Transverse colon (tissue), 4 donors: ENCODE data around the gene GAS7. TPM values are rescaled to one million over a fixed set of nuclear protein-coding genes. Genes with fewer than 3 reads are reported as not detected.

Experiments used
- DNase-seq: peaks from one replicate; pipeline ENCODE4 v3.0.0-alpha.2; 2019
- H3K27ac ChIP-seq, 4 donors: fragments of 200-600 bp; sonication (generic); 2 replicates each; pipeline ENCODE4 v1.5.1; 2016 to 2018; ENCODE audit warnings: inconsistent platforms in 4 of 4
- H3K27me3 ChIP-seq: fragments of 200-600 bp; sonication (generic); 2 replicates; pipeline ENCODE4 v1.5.1; 2017; ENCODE audit warnings: inconsistent platforms
- H3K36me3 ChIP-seq, 4 donors: fragments of 200-600 bp; sonication (generic); 2 replicates each; pipeline ENCODE4 v1.5.1; 2017 to 2019; ENCODE audit warnings: inconsistent platforms in 4 of 4
- H3K4me1 ChIP-seq, 4 donors: fragments of 200-600 bp; sonication (generic); 2 replicates each; pipeline ENCODE4 v1.5.1; 2017 to 2020; ENCODE audit warnings: inconsistent platforms in 4 of 4
- H3K4me3 ChIP-seq, 4 donors: fragments of 200-600 bp; sonication (generic); 1 replicate in 1 of 4; 2 replicates in 3 of 4; pipeline versions ENCODE4 v1.5.1 to v1.6.1; 2017 to 2019; ENCODE audit warnings: inconsistent platforms in 4 of 4
- H3K9me3 ChIP-seq, 2 donors: fragments of 200-600 bp; sonication (generic); 2 replicates each; pipeline ENCODE4 v1.5.1; 2017 to 2019; ENCODE audit warnings: inconsistent platforms in 2 of 2
- EP300 ChIP-seq: sonication (generic); formaldehyde crosslinking; IDR thresholded peaks from one replicate; pipeline ENCODE4 v1.6.1; 2017; ENCODE audit warnings: antibody characterized with exemption, low read depth
- POLR2A ChIP-seq: fragments of 450-650 bp; IDR thresholded peaks from one replicate; pipeline ENCODE4 v1.6.1; 2016; ENCODE audit warnings: antibody characterized with exemption, mild to moderate bottlenecking, moderate library complexity
- POLR2AphosphoS5 ChIP-seq, 3 donors: sonication (generic); formaldehyde crosslinking; IDR thresholded peaks; one replicate each; pipeline ENCODE4 v1.6.1; 2016; ENCODE audit warnings: antibody characterized with exemption in 3 of 3
- WGBS, 2 donors: methylation state at CpG; one replicate each; pipeline ENCODE4 v1.1.5; 2018; ENCODE audit warnings: low coverage in 1 of 2; 5-methylcytosine and 5-hydroxymethylcytosine counted together
- in situ Hi-C, 4 donors: fragments of 200-750 bp; cut with MboI; loops; one replicate each; pipeline versions ENCODE4 v1.15.0 to v1.15.1; 2017; ENCODE audit warnings: low sequenced_read_pairs in 3 of 4, low pct_ligation_motif_present in 1 of 4, low pct_unique_long_range_greater_than_20kb in 1 of 4
- intact Hi-C: fragments of 100-400 bp; cut with DNase I; formaldehyde crosslinking; loops from one replicate; pipeline ENCODE4 v1.15.1; 2023; ENCODE audit warnings: low total_unique reads
- total RNA-seq, 4 donors: library from RNA; depleted of rRNA; stranded (reverse); fragments of >200 nt; gene quantifications; one replicate each; pipeline ENCODE4 v1.1.0, GENCODE V29; 2016
- TF ChIP-seq, protein P1 (sequence below), 5 experiments: fragments of 200-600 bp in 3 of 5; fragments of 450-650 bp in 2 of 5; sonication (generic) in 3 of 5; IDR thresholded peaks; 1 replicate in 2 of 5; 2 replicates in 3 of 5; pipeline ENCODE4 v1.5.1; 2016 to 2017; ENCODE audit warnings: antibody characterized with exemption in 5 of 5, inconsistent platforms in 3 of 5, mild to moderate bottlenecking in 2 of 5, moderate library complexity in 1 of 5

GAS7 gene
- total RNA-seq, 4 donors from 2014 or later: 9.2 to 59.1 (median 15.2) TPM

DNA sequence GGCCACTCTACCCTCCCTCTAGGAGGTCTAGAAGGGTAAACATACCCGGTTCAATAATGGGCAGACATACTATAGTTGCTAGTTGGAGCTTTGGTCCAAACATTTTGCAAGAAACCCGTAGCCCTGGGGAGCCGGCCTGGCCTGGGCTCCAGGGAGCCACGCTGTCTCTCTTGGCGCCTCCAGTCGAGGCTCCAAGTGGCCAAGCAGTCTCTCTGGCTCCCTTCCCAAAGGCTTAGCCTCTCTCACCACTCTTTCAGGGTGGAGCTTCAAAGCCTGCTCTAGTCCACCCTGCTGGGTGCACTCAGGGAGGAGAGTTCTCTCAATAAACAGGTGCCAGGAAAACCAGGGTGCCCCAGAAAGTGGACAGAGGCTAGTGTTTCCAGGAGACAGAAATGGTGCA lies 325.6 kb downstream of the GAS7 start:
- intact Hi-C loops (no loop called here), in situ Hi-C loops (no loop called here)
- Histone ChIP-seq H3K27me3 (no peaks in the 10 kb centered on the region), H3K9me3 (no peaks in the 10 kb centered on the region), H3K4me3 (no peak overlapping the region), H3K4me1 (peaks cover 0 to 13% (median 1%) of the 10 kb centered on the region in 4 donors), H3K36me3 (no peaks in the 10 kb centered on the region), H3K27ac (no peak overlapping the region)
- no peak for DNase-seq
- 62% methylated on average over 6 of the region's 6 CpGs; no CpG with 5 or more reads in 1 of the 2 donors for WGBS, 2 donors
- TF ChIP-seq, protein P1, sequence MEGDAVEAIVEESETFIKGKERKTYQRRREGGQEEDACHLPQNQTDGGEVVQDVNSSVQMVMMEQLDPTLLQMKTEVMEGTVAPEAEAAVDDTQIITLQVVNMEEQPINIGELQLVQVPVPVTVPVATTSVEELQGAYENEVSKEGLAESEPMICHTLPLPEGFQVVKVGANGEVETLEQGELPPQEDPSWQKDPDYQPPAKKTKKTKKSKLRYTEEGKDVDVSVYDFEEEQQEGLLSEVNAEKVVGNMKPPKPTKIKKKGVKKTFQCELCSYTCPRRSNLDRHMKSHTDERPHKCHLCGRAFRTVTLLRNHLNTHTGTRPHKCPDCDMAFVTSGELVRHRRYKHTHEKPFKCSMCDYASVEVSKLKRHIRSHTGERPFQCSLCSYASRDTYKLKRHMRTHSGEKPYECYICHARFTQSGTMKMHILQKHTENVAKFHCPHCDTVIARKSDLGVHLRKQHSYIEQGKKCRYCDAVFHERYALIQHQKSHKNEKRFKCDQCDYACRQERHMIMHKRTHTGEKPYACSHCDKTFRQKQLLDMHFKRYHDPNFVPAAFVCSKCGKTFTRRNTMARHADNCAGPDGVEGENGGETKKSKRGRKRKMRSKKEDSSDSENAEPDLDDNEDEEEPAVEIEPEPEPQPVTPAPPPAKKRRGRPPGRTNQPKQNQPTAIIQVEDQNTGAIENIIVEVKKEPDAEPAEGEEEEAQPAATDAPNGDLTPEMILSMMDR (IDR thresholded peaks at IDR 0.05): no peak
- TF ChIP-seq EP300 (no peak), POLR2AphosphoS5 (IDR thresholded peaks at IDR 0.05) (no peak)

DNA sequence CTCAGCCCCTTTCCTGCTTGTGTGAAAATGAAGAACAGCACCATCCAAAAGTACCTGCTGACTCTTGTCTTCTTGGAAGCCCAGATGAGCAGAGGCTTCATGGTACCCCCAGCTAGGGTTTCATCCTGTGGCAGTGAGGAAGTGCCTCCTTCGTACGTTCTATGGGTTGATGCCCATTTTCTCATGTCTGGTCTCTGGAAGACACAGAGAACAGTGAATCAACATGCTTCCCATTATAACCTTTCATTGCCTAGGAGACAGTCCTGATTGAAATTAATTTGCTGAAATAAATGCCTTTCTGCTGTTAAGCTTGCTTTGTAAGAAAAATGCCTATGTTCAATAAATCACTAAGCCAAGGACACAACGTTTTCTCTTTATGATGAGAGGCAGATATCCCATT lies 329.9 kb downstream of the GAS7 start:
- TF ChIP-seq POLR2A (no peak), POLR2AphosphoS5 (IDR thresholded peaks at IDR 0.05) (no peak), EP300 (no peak)
- TF ChIP-seq, protein P1 (IDR thresholded peaks at IDR 0.05): no peak
- no peaks in the 10 kb centered on the region for H3K9me3 ChIP-seq
- no peak for DNase-seq
- intact Hi-C loops: no loop called here
- H3K27me3 ChIP-seq: no peaks in the 10 kb centered on the region
- H3K27ac ChIP-seq: no peak overlapping the region
- whole genome bisulfite sequencing, 2 donors: 29 to 63% methylated on average over 1 to 3 of the region's 3 CpGs
- no peak overlapping the region for H3K4me3 ChIP-seq
- H3K4me1 ChIP-seq: no peaks in the 10 kb centered on the region
- in situ Hi-C loops: no loop called here
- no peaks in the 10 kb centered on the region for H3K36me3 ChIP-seq

DNA sequence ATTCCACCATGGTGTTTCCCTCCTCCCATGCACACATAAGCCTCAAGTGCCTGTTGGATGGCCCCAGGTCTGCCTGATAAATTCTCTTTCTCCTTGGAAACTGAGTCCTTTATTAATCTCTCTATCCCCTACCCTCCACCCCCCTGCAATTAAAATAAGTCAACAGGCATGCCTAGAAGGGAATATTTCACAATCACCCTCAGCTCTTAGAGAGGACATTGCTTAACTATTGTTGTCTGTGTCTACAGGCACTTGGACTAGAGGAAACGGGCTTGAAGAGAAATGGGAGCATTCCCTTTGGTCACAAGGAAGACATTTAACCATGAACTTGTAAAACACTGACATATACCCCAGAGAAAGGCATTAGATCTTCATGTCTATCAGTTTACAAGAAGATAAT lies 332.8 kb downstream of the GAS7 start:
- intact Hi-C loops: no loop called here

DNA sequence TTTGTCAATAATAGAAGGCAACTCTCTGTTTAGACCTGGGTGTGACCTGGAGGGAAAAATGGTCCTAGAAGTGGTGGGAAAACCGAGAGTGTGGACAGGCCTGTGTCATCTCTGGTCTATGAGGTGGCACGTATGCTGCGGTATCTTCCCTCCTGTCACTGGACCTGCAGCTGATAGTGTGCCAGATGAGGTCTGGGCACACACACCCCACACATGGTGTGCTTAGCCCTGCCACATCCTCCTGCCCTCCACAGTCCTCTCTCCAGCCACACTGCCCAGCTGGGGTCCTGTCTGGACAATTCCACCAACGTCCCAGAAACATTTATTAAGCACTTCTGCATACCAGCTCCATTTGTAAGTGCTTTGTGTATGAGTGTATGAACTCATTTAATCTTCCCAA lies 335.5 kb downstream of the GAS7 start:
- in situ Hi-C loops: no loop called here
- Histone ChIP-seq H3K36me3 (no peaks in the 10 kb centered on the region), H3K4me3 (no peak overlapping the region), H3K4me1 (no peaks in the 10 kb centered on the region), H3K27ac (no peak overlapping the region), H3K9me3 (no peaks in the 10 kb centered on the region), H3K27me3 (no peaks in the 10 kb centered on the region)
- intact Hi-C loops: no loop called here
- DNase-seq: no peak
- WGBS, 2 donors: 63% methylated on average over 4 of the region's 4 CpGs; no CpG with 5 or more reads in 1 of the 2 donors
- TF ChIP-seq EP300 (no peak), POLR2A (no peak), POLR2AphosphoS5 (IDR thresholded peaks at IDR 0.05) (no peak)
- TF ChIP-seq, protein P1 (IDR thresholded peaks at IDR 0.05): no peak

More for the DNA sequence above, 332.8 kb downstream of the GAS7 start:
- no peak for TF ChIP-seq EP300
- no peak for TF ChIP-seq POLR2A
- no peak for TF ChIP-seq POLR2AphosphoS5 (IDR thresholded peaks at IDR 0.05)
- TF ChIP-seq, protein P1 (IDR thresholded peaks at IDR 0.05): no peak
- in situ Hi-C loops: no loop called here
- Histone ChIP-seq H3K27me3 (no peaks in the 10 kb centered on the region), H3K27ac (no peak overlapping the region), H3K4me3 (no peak overlapping the region), H3K36me3 (no peaks in the 10 kb centered on the region), H3K4me1 (no peaks in the 10 kb centered on the region), H3K9me3 (no peaks in the 10 kb centered on the region)
- WGBS, 2 donors: 40 to 43% methylated on average over 1 of the region's 1 CpG
- DNase-seq: no peak
